Kidney (tissue), 14 donors: ENCODE results near the gene IGF1R. TPM values are rescaled to one million over a fixed set of nuclear protein-coding genes. Genes with fewer than 3 reads are reported as not detected.

Experiments
- DNase-seq, 5 donors: peaks; one replicate each; pipeline ENCODE4 v3.0.0-alpha.2; 2013 to 2020
- FAIRE-seq: peaks from 2 replicates; lab custom pipeline; 2012; peaks lifted over from hg19 to GRCh38; lab: Jason Lieb, UNC
- H3K27ac ChIP-seq, 2 donors: one replicate each; pipeline ENCODE4 v1.7.0; 2013; ENCODE audit warnings: low read depth in 2 of 2, low read length in 2 of 2, inconsistent platforms in 1 of 2
- H3K27me3 ChIP-seq: one replicate; pipeline ENCODE4 v1.7.1; 2013; ENCODE audit warnings: low read length, inconsistent platforms; ENCODE audit not compliant: control insufficient read depth, insufficient read depth
- H3K36me3 ChIP-seq, 3 donors: one replicate each; pipeline versions ENCODE4 v1.7.0 to v1.7.1; 2013; ENCODE audit warnings: low read length in 3 of 3, control low read depth in 1 of 3, inconsistent platforms in 1 of 3; ENCODE audit not compliant: insufficient read depth in 3 of 3, control insufficient read depth in 2 of 3
- H3K4me1 ChIP-seq, 3 donors: one replicate each; pipeline versions ENCODE4 v1.7.0 to v1.7.1; 2013; ENCODE audit warnings: low read length in 3 of 3, inconsistent platforms in 1 of 3, low read depth in 1 of 3; ENCODE audit not compliant: control insufficient read depth in 2 of 3, insufficient read depth in 2 of 3
- H3K4me3 ChIP-seq, 3 donors: one replicate each; pipeline versions ENCODE4 v1.7.0 to v1.8.1; 2013; ENCODE audit warnings: low read length in 3 of 3, control low read depth in 1 of 3, inconsistent platforms in 1 of 3
- H3K9ac ChIP-seq, 3 donors: one replicate each; pipeline versions ENCODE4 v1.7.0 to v1.7.1; 2013; ENCODE audit warnings: low read length in 3 of 3, control low read depth in 1 of 3, inconsistent platforms in 1 of 3
- H3K9me3 ChIP-seq, 3 donors: one replicate each; pipeline versions ENCODE4 v1.7.0 to v1.7.1; 2013; ENCODE audit warnings: low read length in 3 of 3, control low read depth in 1 of 3, inconsistent platforms in 1 of 3; ENCODE audit not compliant: control insufficient read depth in 2 of 3, insufficient read depth in 1 of 3
- intact Hi-C: fragments of 100-400 bp; cut with DNase I; formaldehyde crosslinking; loops from one replicate; pipeline ENCODE4 v1.11.1; 2022
- polyA plus RNA-seq: library from polyadenylated mRNA; stranded (reverse); fragments of 350-450 nt; fragmentation: Illumina TruSeq; extraction: RNeasy Lipid Tissue Mini Kit (QIAGEN cat#74804); gene quantifications from one replicate; pipeline ENCODE4 v1.2.3, GENCODE V29; 2014; ENCODE audit warnings: low read depth, low replicate concordance; ENCODE audit not compliant: insufficient read depth
- total RNA-seq: library from RNA; stranded (reverse); fragmentation: NEBNext Ultra II Directional; extraction: Animal tissue kit (Norgen Biotek cat#: 25700); gene quantifications from one replicate; pipeline ENCODE4 v1.2.1, GENCODE V29; 2021
- TF ChIP-seq, protein P1 (sequence below): IDR thresholded peaks from 3 replicates; pipeline ENCODE4 v1.5.1; 2012; ENCODE audit warnings: mild to moderate bottlenecking, moderate library complexity, borderline replicate concordance; ENCODE audit not compliant: insufficient read depth; ENCODE audit errors: extremely low read depth
- donor health status: control.
- donor health status: control.
- donor health status: control.
- donor health status: control.
- donor health status: control.
- donor health status: DM: yes; HTN: yes; CAD: no.
- donor health status: Normal renal cell carcinoma (clear cell type).

Gene IGF1R
- total and polyA plus RNA-seq, 2 donors from 2014 or later: 6.5 to 73.2 TPM

DNA sequence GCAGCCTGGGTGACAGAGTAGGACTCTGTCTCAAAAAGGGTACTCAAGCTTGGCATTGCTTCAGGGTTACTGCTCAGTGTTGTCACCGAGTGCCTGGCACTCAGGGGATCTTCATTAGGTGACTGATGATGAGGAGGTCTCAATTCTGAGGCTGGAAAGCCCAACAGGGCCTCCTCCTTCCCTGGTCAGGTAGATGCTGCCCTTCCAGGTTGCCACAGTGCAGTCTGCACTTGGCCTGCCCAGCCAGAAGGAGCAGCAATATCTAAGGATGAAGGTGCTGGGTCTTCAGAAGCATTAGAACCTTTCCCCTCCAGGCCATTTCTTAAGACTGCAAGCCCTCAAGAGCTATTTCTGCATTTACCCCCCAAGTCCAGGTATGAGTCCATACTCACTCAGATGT lies 317.3 kb downstream of the IGF1R start:
- TF ChIP-seq, protein P1, sequence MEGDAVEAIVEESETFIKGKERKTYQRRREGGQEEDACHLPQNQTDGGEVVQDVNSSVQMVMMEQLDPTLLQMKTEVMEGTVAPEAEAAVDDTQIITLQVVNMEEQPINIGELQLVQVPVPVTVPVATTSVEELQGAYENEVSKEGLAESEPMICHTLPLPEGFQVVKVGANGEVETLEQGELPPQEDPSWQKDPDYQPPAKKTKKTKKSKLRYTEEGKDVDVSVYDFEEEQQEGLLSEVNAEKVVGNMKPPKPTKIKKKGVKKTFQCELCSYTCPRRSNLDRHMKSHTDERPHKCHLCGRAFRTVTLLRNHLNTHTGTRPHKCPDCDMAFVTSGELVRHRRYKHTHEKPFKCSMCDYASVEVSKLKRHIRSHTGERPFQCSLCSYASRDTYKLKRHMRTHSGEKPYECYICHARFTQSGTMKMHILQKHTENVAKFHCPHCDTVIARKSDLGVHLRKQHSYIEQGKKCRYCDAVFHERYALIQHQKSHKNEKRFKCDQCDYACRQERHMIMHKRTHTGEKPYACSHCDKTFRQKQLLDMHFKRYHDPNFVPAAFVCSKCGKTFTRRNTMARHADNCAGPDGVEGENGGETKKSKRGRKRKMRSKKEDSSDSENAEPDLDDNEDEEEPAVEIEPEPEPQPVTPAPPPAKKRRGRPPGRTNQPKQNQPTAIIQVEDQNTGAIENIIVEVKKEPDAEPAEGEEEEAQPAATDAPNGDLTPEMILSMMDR: no peak
- H3K4me3 ChIP-seq: no peak overlapping the region
- H3K4me1 ChIP-seq: no peaks in the 10 kb centered on the region
- no peak overlapping the region for H3K9ac ChIP-seq
- H3K27ac ChIP-seq: no peak overlapping the region
- no peak for FAIRE-seq
- DNase-seq: no peak
- intact Hi-C loops: no loop called here
- H3K27me3 ChIP-seq: no peaks in the 10 kb centered on the region
- no peaks in the 10 kb centered on the region for H3K9me3 ChIP-seq
- peaks cover 8 to 20% (median 17%) of the 10 kb centered on the region in 3 donors for H3K36me3 ChIP-seq

- TF ChIP-seq, protein P1: no peak
These were observed 317.9 kb downstream of the IGF1R start for GRCh38 chr15:98966091-98966787.

GRCh38 chr15:98967096-98967495 lies 318.8 kb downstream of the IGF1R start:
- no peak for DNase-seq
- Histone ChIP-seq H3K4me3 (no peak overlapping the region), H3K9ac (no peak overlapping the region), H3K36me3 (peaks cover 6 to 8% (median 6%) of the 10 kb centered on the region in 3 donors), H3K27ac (no peak overlapping the region), H3K9me3 (no peaks in the 10 kb centered on the region), H3K4me1 (no peaks in the 10 kb centered on the region), H3K27me3 (no peaks in the 10 kb centered on the region)
- intact Hi-C loops: no loop called here
- TF ChIP-seq, protein P1: no peak
- no peak for FAIRE-seq

More at GRCh38 chr15:98966091-98966787, 317.9 kb downstream of the IGF1R start:
- intact Hi-C loops: no loop called here
- H3K4me3 ChIP-seq: no peak overlapping the region
- H3K27me3 ChIP-seq: no peaks in the 10 kb centered on the region
- peak in 4 of 5 donors; percentile 33 to 58 (median 44) for DNase-seq
- H3K9ac ChIP-seq: no peak overlapping the region
- no peak for FAIRE-seq
- H3K36me3 ChIP-seq: peaks cover 8 to 17% (median 14%) of the 10 kb centered on the region in 3 donors
- no peaks in the 10 kb centered on the region for H3K4me1 ChIP-seq
- H3K27ac ChIP-seq: no peak overlapping the region
- no peaks in the 10 kb centered on the region for H3K9me3 ChIP-seq
